Fibroblast of skin of right quadriceps (primary cell): Measurements from ENCODE around the gene CPED1.
"Not testable (repeated sequence)": the region's sequence is repeated elsewhere in the genome, so short reads cannot be mapped to it uniquely, and the experiment has no call there.

ENCODE experiments used
- DNase-seq: peaks from one replicate; pipeline ENCODE4 v3.0.0-alpha.2; 2013

Gene CPED1

DNA sequence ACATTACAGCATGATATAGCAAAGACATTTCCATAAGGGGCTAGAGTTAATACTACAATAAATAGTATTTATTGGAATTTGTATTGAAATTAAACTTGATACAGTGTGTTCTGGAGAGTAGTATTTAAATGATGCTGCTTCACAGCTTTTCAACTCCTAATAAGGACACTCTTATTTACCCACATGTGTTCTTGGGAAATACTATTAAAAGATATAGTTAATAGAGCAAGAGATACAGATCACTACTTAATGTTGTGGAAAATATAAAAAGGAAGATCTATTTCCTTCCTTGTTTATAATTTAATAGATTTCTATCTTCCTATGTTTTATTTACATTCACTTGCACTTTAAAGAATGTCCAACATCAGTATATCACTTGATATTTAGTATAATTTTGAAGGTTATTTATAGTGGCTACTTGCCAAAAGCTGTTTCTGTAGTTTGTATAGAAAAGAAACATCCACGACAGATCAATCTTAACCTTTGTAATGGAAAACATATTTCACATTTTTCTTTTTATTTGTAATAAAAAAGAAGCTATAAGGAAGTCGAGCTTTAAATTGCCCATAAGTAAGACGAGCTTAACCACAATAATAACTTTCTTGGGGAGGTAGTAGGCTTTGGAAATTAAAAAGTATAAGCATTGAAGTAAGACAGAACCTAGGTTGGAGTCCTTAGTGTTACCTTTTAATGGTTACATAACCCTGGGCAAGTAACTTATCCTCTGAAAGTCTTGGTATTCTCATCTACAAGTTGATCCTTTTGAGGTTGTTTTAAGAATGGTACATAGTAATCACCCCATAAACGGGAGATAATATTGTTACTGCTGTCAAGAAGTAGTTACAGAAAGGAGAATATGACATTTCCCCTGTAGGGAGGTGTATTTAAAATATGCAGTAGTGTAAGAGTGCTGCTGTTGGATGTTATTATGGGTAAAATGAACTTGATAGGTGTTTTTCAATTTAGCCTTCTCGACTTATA, 32.8 kb downstream of the CPED1 start:
- DNase-seq, result no peak

DNA sequence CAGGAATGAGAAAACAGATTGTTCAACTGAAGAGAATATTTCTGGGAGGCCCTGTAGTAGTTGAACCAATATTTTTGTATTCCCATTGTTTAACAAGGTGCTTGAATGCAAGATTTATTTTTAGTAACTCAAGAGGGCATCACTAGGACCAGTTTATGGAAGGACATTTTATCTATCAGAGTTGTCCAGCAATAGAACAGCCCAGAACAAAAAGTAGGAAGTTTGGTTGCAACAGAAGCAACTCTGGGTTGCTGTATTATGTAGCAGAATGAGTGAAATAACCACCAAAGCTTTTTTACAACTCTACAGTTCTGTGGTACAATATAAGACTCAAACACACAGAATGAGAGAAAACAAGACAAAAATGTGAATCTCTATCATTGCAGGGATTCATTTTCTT, 34.7 kb downstream of the CPED1 start:
- DNase-seq, result no peak

DNA sequence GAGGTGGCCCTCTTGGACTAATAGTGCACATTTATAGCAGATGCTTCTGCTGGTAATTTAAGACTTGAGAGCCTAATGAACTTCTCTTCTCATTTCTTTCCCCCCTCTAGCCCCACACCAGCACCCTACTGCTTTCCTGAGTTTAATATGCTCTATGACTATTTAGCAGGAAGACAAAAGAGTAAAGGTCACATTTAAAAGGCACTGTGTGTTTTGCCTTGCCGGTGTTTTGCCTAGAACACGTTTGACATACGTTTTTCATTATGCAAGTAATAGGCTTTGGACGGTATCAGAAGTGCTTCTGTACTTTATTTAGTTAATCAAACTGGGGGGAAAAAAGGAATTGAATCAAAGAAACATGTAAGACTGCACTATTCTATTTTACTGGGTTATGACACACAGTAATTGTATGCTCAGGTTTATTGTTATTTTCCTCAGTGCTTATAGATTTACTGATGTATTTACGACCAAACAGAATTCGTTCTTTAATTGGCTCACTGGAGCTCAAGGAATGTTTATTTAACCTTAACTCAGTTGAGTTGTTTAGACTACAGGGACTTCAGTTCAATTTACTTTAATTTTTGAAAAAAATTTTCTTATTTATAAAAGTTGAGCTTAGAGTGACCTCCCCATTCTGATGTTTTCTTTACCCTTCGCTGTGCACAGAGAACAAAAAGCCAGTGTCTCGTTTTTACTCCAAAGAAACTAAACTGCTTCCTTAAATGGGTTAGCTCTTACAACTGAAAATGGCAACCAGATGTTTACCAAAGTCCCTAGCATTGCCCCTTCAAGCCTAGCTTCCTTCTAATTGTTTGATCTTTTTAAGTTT, 35.4 kb downstream of the CPED1 start:
- DNase-seq, result peak; percentile 40

DNA sequence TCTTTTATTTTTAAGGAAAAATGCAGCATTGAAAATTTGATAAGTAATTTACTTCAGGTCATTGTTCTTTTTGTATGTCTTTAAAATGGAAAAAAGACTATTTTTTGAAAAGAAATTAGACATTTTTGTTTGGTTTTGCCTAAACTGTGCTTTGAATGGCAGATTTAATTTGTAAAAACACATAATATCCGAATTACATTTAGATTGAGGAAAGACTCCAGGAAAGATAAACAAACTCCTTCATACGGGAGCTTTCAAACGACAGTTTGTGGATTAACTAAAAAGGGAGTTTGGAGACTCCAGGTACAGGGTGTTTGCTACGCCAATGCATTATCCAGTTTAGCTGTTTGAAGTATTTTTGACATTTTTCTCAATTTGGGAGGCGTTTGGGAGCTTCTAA, 36.1 kb downstream of the CPED1 start:
- no peak for DNase-seq

DNA sequence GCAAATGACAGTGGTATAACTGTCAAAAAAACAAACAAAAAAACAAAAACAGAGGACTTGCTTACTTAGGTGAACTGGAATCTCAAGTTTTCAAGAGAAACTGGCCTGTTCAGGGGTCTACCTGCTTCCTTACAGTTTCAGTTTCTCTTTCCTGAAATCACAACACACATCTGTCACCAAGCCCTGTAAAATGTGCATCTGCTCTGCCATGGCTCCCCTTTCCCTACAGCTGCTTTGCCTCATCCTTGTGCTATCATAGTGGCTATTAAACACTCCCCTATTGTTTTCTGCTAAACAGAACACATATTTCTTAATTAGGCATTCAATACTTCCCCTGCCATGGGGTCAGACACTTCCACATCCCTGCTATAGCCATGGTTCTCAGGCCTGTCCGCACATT, 37.6 kb downstream of the CPED1 start:
- DNase-seq, result no peak

DNA sequence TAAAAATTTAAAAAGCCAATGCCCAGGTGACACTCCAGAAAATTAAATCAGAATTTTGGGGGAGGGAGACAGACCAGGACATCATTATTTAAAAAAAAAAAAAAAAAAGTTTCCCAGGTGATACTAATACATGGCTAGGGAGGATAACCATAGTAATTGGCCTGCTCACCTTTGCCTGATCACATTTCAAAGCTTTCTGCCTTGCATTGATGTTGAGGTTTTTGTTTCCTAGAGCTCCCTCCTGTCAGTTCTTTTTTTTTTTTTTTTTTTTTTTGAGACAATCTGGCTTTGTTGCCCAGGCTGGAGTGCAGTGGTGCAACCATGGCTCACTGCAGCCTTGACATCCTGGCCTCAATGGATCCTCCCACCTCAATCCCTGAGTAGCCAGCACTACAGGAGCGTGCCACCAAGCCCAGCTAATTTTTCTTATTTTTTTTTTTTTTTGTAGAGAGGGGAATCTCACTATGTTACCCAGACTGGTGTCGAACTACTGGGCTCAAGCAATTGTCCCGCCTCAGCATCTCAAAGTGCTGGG, 38.1 kb downstream of the CPED1 start:
- no peak for DNase-seq

DNA sequence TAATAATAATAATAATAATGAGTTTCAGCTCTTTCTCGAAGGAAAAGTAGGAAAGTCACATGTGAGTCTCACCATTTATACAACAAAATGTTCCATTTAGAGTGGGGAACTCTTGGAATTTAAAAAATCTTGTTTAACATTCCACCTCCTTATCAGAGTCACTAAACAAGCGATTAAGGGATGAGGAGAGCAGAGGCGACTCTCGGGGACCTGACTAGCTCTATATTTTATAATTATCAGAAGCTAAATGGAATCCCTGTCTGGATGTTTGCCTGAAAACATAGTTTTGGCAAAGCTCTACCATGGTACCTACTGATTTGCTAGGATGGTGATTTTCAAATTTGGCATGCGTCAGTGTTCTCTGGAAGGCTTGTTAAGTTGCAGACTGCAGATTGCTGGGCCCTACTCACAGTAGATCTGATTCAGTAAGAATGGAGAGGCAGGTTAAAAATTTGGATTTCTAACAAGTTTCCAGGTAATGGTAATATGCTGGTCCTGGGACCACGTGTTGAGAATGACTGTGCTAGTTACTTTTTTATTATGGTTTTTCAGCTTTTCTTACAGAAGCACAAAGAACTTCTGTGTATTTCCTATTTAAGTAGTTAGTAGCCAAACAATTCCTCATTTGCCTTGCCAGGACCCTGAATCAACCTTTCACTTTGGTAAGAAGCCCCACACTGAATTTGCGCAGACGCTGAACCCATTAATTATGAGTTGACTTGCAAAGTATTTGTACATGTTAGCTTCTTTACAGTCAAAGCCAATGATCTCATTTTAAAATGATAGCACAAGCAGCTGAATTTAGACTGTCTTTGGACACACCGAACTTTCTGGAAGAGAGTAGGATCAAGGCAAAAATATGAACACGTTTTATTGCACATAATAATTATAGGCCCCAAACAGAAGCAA, 39.5 kb downstream of the CPED1 start:
- no peak for DNase-seq

DNA sequence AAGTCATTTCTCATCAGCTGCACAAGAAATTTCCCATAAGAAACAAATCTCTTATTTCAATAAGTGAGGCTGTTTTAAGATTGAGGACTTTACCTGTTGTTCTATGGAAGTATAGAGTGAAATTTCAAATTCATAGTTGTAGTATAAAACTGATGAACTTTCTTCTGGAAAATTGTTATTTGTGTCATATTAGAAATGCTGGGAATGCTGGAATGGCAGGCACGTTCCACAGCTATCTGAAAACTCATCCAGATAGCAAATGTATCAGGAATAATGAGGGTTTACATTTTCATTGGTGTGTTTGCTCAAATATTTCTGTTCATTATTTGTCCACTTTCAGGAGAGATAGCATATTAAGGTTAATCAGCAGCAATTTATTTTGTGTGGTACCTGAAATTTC, 40.8 kb downstream of the CPED1 start:
- DNase-seq, result no peak

DNA sequence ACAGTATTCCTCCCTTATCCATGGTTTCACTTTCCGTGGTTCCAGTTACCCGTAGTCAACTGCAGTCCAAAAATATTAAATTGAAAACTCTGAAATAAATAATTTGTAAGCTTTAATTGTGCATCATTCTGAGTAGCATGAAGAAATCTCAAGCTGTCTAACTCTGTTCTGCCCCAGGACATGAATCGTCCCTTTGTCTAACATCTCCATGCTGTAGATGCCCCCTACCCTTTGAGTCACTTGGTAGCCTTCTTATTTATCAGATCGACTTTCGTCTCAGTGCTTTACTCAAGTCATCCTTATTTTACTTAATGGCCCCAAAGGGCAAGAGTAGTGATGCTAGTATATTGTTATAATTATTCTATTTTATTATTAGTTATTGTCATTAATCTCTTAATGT, 41.8 kb downstream of the CPED1 start:
- DNase-seq, result no peak

DNA sequence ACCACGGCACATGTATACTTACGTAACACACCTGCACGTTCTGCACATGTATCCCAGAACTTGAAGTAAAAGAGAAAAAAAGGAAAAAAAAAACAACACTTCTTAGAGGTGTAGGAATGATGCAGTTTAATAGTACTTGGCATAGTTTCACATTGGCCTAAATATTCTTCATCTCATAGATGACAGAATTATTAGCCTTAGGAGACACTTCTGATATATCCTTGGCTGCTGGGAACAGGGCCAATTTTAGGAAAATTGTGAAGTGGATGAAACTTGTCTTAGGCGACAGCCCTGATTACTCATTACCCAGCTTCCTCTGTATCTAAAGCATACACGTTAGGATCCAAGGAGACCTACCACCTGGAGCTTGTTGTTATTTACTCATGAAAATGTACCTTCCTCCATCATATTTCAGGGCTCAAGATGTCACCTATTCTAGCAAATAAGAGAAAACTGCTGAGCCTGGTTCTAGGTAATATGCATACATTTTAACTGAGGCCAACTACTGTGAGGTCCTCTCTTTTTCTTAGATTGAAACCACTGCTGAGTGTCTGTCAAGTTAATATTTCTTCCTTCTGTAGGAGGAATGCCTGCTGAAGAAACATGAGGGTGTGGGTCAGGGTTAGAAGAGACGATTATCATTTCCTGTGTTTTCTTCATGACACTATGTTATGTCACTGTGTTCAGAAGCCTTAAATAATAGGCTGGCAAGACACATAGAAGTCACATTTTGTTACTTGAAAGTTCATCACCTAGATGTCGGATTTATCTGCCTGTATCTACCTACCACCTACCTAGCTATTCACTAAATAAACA, 44.3 kb downstream of the CPED1 start:
- peak; percentile 80 for DNase-seq

DNA sequence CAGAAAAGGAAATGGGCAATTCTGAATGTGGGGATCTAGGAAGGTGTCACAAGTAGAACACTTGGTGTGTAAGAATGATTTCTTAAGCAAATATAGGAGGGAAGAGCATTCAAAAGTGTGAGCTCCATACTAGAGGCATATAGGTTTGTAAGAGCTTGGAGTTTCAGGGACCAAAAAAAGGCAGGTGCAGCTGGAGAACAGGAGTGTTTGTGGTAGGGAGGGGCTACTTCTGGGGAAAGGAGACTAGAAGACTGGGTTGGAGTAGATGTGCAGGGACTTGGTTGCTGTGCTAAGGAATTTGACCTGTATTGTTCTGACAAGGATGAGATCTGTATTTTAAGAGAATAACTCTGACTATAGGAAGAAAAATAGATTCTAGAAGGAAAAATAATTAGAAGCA, 46.4 kb downstream of the CPED1 start:
- DNase-seq, result no peak

DNA sequence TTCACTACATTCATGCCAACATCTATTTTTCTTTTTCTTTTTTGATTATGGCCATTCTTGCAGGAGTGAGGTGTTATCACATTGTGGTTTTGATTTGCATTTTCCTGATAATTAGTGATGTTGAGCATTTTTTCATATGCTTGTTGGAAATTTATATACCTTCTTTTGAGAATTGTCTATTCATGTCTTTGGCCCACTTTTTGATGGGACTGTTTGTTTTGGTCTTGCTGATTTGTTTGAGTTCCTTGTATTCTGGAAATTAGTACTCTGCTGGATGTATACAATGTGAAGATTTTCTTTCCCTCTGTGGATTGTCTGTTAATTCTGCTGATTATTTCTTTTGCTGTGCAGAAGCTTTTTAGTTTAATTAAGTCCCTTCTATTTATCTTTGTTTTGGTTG, 48.3 kb downstream of the CPED1 start:
- DNase-seq, result not testable (repeated sequence)

DNA sequence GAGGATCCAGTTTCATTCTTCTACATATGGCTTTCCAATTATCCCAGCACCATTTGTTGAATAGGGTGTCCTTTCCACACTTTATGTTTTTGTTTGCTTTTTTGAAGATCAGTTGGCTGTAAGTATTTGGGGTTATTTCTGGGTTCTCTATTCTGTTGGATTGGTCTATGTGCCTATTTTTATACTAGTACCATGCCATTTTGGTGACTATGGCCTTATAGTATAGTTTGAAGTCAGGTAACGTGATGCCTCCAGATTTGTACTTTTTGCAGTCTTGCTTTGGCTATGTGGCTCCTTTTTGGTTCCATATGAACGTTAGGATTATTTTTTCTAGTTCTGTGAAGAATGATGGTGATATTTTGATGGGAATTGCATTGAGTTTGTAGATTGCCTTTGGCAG, 48.8 kb downstream of the CPED1 start:
- not testable (repeated sequence) for DNase-seq

DNA sequence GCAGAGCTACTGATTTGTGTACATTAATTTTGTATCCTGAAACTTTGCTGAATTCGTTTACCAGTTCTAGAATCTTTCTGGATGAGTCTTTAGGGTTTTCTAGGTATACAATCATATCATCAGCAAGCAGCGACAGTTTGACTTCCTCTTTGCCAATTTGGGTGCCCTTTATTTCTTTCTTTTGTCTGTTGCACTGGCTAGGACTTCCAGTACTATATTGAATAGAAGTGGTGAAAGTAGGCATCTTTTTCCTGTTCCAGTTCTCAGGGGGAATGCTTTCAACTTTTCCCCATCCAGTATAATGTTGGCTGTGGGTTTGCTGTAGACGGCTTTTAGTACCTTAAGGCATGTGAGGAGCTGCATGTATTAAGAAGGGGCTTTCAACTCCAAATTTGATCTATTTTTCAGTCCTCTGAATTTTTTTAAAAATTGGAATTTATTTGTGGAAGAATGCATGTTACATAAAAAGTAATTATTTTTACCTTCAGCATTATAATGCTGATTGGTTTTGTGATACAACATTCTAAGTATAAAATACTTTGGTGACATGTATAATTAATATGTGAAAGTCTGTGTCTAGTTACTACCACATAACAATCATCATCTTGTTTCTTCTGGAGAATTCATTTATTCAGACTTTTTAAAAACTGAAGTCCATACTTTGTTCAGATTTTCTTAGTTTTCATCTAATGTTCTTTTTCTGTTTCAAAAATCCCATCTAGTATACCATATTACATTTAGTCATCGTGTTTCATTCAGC, 49.6 kb downstream of the CPED1 start:
- DNase-seq, result no peak

DNA sequence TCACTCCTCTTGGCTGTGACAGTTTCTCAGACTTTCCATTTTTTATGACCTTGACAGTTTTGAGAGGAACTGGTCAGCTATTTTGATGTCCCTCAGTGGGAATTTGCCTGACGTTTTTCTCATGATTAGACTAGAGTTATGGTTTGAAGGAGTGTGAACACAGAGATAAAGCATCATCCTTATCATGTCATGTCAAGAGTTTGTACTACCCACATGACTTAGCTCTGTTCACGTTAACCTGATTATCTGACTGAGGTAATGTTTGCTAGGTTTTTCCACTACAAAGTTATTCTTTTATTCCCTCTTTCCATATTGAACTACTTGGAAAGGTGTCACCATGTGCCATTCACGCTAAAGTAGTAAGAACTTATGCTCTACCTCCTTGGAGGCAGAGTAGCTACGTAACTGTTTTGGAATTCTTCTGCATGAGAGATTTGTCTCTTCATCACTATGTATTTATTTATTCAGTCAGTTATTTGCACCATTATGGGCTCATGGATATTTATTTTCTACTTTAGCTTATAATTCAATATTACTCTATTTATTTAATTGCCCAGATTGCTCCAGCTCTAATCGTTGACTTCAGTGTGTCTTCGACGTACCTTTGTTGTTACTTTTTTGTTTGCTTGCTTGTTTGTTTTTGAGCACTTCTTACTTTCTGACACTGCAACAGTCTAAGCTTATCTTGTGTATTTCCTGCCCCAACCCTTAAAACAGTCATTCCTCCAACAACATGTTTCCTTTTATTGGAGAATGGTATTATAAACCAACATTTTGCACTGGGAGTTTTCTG, 50.4 kb downstream of the CPED1 start:
- DNase-seq, result no peak

DNA sequence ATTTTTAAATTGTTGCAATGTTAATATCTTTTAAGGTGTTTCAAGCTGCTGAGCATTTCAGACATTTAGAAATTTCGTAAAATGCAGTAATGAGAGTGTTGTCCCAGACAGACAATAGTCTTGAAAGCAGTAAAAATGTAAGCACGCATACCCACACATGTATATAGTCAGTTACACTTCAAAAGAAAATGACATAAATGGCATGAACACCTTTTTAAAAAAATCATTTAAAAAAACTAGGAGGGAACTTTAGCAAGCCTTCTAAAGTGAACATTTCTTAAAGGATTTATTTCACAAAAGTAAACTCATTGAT, 51.0 kb downstream of the CPED1 start:
- no peak for DNase-seq

DNA sequence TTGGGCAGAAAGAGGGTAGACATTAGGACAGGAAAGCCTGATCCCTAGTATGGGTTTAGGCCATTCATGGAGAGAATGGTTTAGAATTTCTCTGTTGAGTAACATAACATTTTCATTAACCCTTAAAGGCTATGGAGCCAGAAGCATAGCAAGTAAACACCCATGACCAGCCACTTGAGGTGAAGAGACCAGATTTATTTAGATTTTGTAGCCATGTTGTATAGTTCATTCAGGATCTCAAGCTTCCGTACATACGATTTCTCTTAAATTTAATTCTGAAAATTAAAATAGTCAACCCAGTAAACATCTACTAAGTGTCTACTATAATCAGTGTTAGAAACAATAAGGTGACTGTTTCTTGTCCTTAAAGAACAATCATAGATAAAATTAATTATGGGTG, 51.5 kb downstream of the CPED1 start:
- DNase-seq, result no peak

DNA sequence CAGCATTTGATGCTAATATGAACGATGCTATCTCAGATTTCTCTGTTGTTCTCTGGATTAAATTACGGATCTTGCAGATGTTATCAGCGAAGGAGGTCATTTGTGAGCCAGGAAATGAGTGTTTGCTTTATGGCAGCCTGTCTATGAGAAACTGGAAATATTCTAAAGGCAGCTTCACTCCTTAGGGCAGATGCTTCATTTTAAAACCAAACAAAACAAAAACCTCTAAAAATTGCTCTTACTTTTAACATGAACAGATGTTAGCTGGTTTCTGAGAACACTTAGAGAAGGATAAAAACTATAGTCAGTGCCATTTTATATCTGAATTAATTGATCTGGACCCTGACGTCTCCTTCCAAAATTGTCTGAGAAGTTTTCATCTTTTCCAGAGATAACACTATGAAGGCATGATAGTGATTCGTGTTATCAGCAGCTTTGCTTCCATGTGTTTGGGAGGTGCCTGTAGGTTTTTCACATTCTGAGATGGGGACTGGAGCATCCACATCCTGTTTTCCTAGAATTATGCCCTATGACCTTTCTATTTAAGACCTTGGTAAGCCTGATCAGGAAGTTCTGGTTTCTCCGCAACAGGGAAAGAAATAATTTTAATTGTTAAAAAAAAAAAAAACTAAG, 53.1 kb downstream of the CPED1 start:
- peak; percentile 28 for DNase-seq

DNA sequence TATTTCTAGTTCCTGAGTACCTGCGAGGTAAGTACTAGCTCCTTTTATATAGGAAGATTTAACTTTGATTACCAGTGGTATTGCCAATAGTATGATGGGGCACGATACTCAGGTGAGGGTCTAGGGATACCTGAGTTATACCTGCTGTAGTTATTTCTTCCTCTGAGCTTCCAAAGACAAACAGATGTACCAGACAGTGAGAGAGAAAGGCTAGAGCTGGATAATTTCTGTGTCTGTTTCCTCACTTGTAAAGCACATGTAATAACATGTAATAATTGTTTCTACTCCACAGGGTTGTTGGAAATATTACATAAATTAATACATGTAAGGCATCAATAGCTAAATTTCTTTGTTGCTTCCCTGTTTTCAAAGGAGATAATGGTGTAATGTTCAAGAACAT, 53.7 kb downstream of the CPED1 start:
- no peak for DNase-seq

DNA sequence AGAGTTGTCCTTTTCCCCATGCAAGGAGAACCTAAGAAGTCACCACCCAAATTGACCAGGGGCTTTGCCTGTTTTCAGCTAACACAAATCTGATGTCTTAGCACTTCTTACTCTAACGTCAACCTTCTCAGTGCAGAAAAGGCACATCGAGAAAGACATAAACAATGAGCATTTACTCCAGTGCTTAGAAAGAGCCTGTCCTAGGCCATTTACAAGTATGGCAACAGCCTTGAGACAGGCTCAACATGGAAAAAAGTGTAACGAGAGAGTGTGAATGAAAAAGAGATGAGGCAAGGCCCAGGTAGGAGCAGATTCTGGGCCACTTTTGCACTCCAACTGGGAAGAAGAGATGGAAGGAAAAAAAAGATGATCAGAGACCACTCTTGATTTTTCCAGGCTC, 54.4 kb downstream of the CPED1 start:
- DNase-seq, result no peak
